Upper lobe of right lung (tissue), 1 donor: ENCODE measurements around the gene OLA1. TPM values are rescaled to one million over a fixed set of nuclear protein-coding genes. Genes with fewer than 3 reads are reported as not detected.

Experiments used
- ATAC-seq: fragments of 200-7000 bp; cut with Tn5 transposase; one replicate; pipeline ENCODE4 v1.9.1; 2020; ENCODE audit warnings: mild to moderate bottlenecking, moderate library complexity
- DNase-seq: peaks from one replicate; pipeline ENCODE4 v3.0.0-alpha.2; 2020
- H3K27ac ChIP-seq: fragments of 200-600 bp; one replicate; pipeline ENCODE4 v1.8.0; 2022
- H3K27me3 ChIP-seq: fragments of 200-600 bp; one replicate; pipeline ENCODE4 v1.8.0; 2022; ENCODE audit warnings: mild to moderate bottlenecking
- H3K36me3 ChIP-seq: fragments of 200-600 bp; one replicate; pipeline ENCODE4 v1.8.0; 2022
- H3K4me1 ChIP-seq: fragments of 200-600 bp; one replicate; pipeline ENCODE4 v1.8.0; 2022
- H3K4me3 ChIP-seq: fragments of 200-600 bp; one replicate; pipeline ENCODE4 v1.8.0; 2022; ENCODE audit warnings: mild to moderate bottlenecking
- H3K9me3 ChIP-seq: fragments of 200-600 bp; one replicate; pipeline ENCODE4 v1.8.0; 2022
- intact Hi-C: fragments of 100-400 bp; cut with DNase I; formaldehyde crosslinking; loops from one replicate; pipeline ENCODE4 v1.11.0; 2022
- total RNA-seq: library from RNA; stranded (reverse); fragmentation: NEBNext Ultra II Directional; extraction: Animal tissue kit (Norgen Biotek cat#: 25700); gene quantifications from one replicate; pipeline ENCODE4 v1.2.1, GENCODE V29; 2021
- TF ChIP-seq, protein P1 (sequence below): fragments of 200-600 bp; IDR thresholded peaks from one replicate; pipeline ENCODE4 v1.8.0; 2022; ENCODE audit warnings: antibody characterized with exemption
- donor health status: DM: no; HTN: yes; CAD: no; lungs with severe emphysema.

OLA1 gene
- total RNA-seq, 1 donor from 2014 or later = 50.2 TPM

DNA sequence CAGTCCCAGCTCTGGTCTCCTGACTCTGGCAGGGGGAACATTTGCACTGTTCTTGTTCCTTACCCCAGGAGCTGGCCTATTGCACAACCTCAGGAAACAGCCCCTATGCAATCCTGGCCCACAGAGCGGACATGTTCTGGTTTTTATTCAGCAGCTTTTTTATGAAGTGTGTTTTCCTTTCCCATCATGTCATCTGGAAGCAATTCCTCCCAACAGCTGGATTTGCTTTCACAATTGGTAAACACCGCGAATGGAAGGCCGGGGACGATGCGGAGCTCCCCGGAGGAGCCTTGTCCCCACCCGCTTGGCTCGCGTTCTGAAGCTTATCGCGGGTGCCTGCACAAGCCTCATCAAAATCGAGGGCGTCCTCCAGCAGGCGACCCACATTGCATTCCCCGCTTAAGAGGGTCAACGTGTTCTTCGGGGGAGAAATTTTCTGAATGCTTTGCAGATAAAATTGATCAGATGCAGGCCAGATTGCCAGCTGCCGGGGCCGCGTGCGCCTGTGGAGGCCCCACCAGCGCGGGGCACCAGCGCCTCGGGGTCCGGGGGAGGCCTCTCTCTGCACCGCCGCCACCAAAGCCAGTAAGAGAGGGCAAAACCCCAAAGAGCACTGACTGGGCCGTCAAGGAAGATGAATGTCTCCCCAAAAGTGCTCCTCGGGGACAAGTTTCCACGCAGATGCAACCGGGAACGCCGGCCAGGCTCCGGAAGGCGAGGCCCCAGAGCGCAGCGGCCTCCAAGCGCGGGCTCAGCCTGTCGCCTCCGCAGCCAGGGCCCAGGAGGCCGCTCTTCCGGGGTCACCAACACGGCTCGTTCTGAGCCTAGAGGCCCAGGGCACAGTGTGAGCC is 222.8 kb downstream of the OLA1 start:
- Histone ChIP-seq H3K27ac (peak overlapping the region; percentile 83), H3K4me1 (peaks cover 19% of the 10 kb centered on the region), H3K4me3 (no peak overlapping the region), H3K36me3 (no peaks in the 10 kb centered on the region), H3K27me3 (no peaks in the 10 kb centered on the region), H3K9me3 (no peaks in the 10 kb centered on the region)
- DNase-seq (peak; percentile 71), ATAC-seq (peak; percentile 78)
- TF ChIP-seq, protein P1, sequence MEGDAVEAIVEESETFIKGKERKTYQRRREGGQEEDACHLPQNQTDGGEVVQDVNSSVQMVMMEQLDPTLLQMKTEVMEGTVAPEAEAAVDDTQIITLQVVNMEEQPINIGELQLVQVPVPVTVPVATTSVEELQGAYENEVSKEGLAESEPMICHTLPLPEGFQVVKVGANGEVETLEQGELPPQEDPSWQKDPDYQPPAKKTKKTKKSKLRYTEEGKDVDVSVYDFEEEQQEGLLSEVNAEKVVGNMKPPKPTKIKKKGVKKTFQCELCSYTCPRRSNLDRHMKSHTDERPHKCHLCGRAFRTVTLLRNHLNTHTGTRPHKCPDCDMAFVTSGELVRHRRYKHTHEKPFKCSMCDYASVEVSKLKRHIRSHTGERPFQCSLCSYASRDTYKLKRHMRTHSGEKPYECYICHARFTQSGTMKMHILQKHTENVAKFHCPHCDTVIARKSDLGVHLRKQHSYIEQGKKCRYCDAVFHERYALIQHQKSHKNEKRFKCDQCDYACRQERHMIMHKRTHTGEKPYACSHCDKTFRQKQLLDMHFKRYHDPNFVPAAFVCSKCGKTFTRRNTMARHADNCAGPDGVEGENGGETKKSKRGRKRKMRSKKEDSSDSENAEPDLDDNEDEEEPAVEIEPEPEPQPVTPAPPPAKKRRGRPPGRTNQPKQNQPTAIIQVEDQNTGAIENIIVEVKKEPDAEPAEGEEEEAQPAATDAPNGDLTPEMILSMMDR = no peak
- intact Hi-C loops = no loop called here

DNA sequence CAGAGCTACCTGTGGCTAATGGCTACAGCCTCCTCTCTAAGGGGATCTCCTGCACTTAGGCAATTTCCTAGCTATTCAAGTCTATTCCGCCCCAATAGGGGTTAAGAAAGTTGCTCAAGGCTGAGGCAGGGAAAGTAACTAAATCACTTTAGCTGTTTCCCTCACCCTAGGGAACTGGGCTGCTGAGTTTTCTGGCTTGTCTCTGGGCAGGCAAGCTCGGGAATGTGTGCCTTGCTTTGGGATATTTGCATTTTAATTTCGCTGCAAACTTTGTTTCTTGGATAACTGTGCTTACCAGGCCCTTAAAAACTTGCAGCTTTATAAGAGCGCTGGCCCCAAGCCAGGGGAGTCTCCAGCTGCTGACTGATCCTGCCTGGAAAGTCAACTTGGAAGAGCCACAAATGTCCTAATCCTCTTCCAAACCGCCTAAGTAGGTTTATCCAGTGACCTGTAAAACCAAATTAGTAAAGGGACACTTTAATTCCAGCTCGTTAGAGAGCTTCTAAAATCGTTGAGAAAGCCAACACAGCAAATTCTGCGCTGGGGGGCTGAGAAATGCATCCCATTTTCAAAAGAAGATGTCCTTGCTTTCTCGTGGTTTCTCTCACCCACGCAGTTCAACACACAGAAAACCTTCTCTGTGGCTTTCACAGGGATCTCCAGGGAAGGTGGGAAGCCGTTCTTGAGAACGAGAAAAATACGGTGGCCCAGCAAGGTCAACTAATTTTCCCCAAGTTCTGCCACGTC is 223.6 kb downstream of the OLA1 start:
- DNase-seq (peak; percentile 68), ATAC-seq (no peak)
- no peaks in the 10 kb centered on the region for H3K36me3 ChIP-seq
- intact Hi-C loops = no loop called here
- H3K27ac ChIP-seq = peak overlapping the region; percentile 83
- H3K4me1 ChIP-seq = peaks cover 19% of the 10 kb centered on the region
- H3K27me3 ChIP-seq = no peaks in the 10 kb centered on the region
- TF ChIP-seq, protein P1 = no peak
- no peak overlapping the region for H3K4me3 ChIP-seq
- H3K9me3 ChIP-seq = no peaks in the 10 kb centered on the region

DNA sequence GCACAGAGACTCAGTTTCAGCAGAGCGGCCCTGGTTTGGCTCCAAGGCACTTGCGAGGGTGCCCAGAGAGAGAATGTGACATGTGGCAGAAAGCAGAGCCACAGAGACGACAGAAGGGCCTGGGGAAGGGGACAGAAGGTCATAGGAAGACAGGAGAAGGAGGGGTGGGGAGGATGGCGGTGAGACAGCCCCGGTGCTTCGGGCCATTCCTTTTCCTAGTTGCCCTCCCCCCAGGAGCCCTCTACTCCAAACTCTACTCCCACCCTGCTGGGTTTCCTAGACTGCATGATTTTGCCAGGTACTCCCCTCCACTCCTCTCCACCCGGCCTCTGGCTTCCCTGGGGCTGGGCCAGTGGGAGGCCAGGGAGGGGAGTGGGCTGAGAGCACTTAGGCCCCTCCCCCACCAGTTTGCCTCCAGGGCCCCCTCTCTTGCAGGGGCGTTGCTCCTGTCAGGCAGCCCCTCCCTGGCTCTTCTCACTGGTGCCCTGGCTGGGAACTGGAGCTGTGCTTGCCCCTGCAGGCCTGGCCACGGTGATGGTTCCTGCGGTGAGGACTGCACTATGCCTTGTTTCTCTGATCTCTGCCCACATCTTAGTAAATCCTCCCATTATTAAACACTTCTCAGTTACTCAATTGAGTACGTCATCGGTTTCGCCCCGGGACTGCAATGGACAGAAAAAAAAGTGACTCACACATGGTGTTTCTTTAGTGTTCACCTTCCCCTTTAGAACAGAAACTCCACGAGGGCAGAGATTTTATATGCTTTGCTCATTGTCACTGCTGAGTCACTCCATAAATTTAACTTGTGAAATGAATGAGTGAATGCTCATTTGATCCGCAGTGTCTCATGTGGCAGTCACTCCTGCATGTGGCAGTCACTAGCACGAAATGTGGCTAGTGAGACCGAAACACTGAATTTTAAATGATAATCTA is 224.5 kb downstream of the OLA1 start:
- DNase-seq (peak; percentile 68), ATAC-seq (peak; percentile 77)
- Histone ChIP-seq H3K4me1 (peaks cover 19% of the 10 kb centered on the region), H3K9me3 (no peaks in the 10 kb centered on the region), H3K27me3 (no peaks in the 10 kb centered on the region), H3K4me3 (no peak overlapping the region), H3K36me3 (no peaks in the 10 kb centered on the region), H3K27ac (peak overlapping the region; percentile 83)
- TF ChIP-seq, protein P1 = no peak
- intact Hi-C loops = no loop called here

Other genes with a start within 250 kb of the OLA1 start
- gene SP9, start 86.4 kb upstream of the OLA1 start, total RNA-seq = not detected
- gene SCRN3, start 147.2 kb upstream of the OLA1 start, total RNA-seq = 20.0 TPM
- gene GPR155, start 238.5 kb upstream of the OLA1 start, total RNA-seq = 6.3 TPM